Measurements from ENCODE around the gene RXRA.

The RXRA gene

GRCh38 chr9:134432471-134432870, 106.2 kb downstream of the RXRA start:
- Histone ChIP-seq H3K27me3 (ENCODE audit: low read length) (no peaks in the 10 kb centered on the region), H2AFZ (ENCODE audit: low read depth, low read length, severe bottlenecking) (no peak overlapping the region), H4K20me1 (ENCODE audit: low read depth, low read length) (no peaks in the 10 kb centered on the region), H3K4me3 (ENCODE audit: insufficient read depth, low read length, poor library complexity, severe bottlenecking) (no peak overlapping the region), H3K36me3 (ENCODE audit: low read length) (no peaks in the 10 kb centered on the region), H3K27ac (ENCODE audit: low read depth, low read length) (no peak overlapping the region), H3K4me2 (ENCODE audit: low read depth, low read length, poor library complexity, severe bottlenecking) (no peak overlapping the region), H3K79me2 (ENCODE audit: insufficient read depth, low read length) (no peaks in the 10 kb centered on the region), H3K9ac (ENCODE audit: low read length) (no peak overlapping the region), H3F3A (ENCODE audit: insufficient read depth) (no peaks in the 10 kb centered on the region), H3K9me3 (ENCODE audit: insufficient read depth, low read length) (no peaks in the 10 kb centered on the region), H3K9me2 (replicated peaks; ENCODE audit: insufficient read depth, low read length) (no peaks in the 10 kb centered on the region)
- TF ChIP-seq EZH2phosphoT487 (conservative IDR thresholded peaks at IDR 0.05; ENCODE audit: low read length) = no peak
- TF ChIP-seq, protein P1, sequence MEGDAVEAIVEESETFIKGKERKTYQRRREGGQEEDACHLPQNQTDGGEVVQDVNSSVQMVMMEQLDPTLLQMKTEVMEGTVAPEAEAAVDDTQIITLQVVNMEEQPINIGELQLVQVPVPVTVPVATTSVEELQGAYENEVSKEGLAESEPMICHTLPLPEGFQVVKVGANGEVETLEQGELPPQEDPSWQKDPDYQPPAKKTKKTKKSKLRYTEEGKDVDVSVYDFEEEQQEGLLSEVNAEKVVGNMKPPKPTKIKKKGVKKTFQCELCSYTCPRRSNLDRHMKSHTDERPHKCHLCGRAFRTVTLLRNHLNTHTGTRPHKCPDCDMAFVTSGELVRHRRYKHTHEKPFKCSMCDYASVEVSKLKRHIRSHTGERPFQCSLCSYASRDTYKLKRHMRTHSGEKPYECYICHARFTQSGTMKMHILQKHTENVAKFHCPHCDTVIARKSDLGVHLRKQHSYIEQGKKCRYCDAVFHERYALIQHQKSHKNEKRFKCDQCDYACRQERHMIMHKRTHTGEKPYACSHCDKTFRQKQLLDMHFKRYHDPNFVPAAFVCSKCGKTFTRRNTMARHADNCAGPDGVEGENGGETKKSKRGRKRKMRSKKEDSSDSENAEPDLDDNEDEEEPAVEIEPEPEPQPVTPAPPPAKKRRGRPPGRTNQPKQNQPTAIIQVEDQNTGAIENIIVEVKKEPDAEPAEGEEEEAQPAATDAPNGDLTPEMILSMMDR (IDR thresholded peaks at IDR 0.05; ENCODE audit: insufficient read depth, low read length, poor library complexity, severe bottlenecking) = no peak

- H4K20me1 ChIP-seq (ENCODE audit: low read depth, low read length) = no peaks in the 10 kb centered on the region
- H3K9me3 ChIP-seq (ENCODE audit: insufficient read depth, low read length) = no peaks in the 10 kb centered on the region
- no peaks in the 10 kb centered on the region for H3K36me3 ChIP-seq (ENCODE audit: low read length)
- H3K4me3 ChIP-seq (ENCODE audit: insufficient read depth, low read length, poor library complexity, severe bottlenecking) = no peak overlapping the region
- H2AFZ ChIP-seq (ENCODE audit: low read depth, low read length, severe bottlenecking) = no peak overlapping the region
- TF ChIP-seq, protein P1 (IDR thresholded peaks at IDR 0.05; ENCODE audit: insufficient read depth, low read length, poor library complexity, severe bottlenecking) = no peak
- TF ChIP-seq EZH2phosphoT487 (conservative IDR thresholded peaks at IDR 0.05; ENCODE audit: low read length) = no peak
- no peak overlapping the region for H3K9ac ChIP-seq (ENCODE audit: low read length)
- no peaks in the 10 kb centered on the region for H3K27me3 ChIP-seq (ENCODE audit: low read length)
- no peaks in the 10 kb centered on the region for H3K9me2 ChIP-seq (replicated peaks; ENCODE audit: insufficient read depth, low read length)
- H3K4me2 ChIP-seq (ENCODE audit: low read depth, low read length, poor library complexity, severe bottlenecking) = no peak overlapping the region
- H3K27ac ChIP-seq (ENCODE audit: low read depth, low read length) = no peak overlapping the region
- H3F3A ChIP-seq (ENCODE audit: insufficient read depth) = no peaks in the 10 kb centered on the region
- no peaks in the 10 kb centered on the region for H3K79me2 ChIP-seq (ENCODE audit: insufficient read depth, low read length)
Observed at GRCh38 chr9:134433101-134433500, 106.8 kb downstream of the RXRA start.

DNA sequence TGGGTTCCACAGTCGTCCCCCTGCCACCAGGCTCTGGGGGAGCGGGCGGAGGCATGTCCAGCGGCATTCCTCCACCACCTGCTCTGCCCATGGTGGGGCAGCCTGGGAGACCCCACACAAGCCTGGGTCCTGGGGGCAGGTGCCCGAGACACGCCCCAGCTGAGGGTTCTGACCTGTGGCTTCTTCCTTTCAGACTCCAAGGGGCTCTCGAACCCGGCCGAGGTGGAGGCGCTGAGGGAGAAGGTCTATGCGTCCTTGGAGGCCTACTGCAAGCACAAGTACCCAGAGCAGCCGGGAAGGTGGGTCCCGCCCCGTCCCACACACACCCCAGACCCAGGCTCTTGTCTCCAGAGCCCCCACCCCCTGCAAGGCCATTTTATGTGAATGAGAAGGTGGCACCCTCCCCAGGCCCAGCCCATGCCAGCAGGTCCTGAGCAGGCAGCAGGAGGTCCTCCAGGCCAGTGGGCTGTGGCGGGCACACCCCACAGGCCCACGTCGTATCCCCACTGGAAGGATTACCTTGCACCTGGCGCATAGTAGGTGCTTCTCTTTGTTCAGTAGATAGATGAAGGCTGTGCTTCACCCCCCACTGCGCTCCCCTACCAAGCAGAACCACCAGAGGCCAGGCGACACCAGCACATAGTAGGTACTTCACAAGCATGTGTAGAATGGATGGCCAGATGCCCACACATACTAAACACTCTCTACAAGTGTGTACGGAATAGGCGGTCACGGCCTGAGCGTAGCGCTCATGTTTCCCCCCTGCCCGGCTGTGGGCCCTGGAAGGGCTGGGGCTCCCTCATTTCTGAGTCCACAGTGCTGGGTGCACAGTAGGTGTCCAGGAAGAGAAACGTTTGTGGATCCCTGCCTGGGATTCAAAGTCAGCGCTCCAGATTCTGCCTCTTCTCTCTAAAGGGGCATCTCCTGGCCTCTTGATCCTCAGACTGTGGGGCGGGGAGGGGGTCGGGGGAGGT, 107.9 kb downstream of the RXRA start:
- H4K20me1 ChIP-seq (ENCODE audit: low read depth, low read length) = no peaks in the 10 kb centered on the region
- no peak overlapping the region for H3K4me2 ChIP-seq (ENCODE audit: low read depth, low read length, poor library complexity, severe bottlenecking)
- H3K9me3 ChIP-seq (ENCODE audit: insufficient read depth, low read length) = no peaks in the 10 kb centered on the region
- no peaks in the 10 kb centered on the region for H3K79me2 ChIP-seq (ENCODE audit: insufficient read depth, low read length)
- no peak overlapping the region for H2AFZ ChIP-seq (ENCODE audit: low read depth, low read length, severe bottlenecking)
- no peaks in the 10 kb centered on the region for H3K27me3 ChIP-seq (ENCODE audit: low read length)
- no peaks in the 10 kb centered on the region for H3K36me3 ChIP-seq (ENCODE audit: low read length)
- H3K9ac ChIP-seq (ENCODE audit: low read length) = no peak overlapping the region
- H3K27ac ChIP-seq (ENCODE audit: low read depth, low read length) = no peak overlapping the region
- H3K9me2 ChIP-seq (replicated peaks; ENCODE audit: insufficient read depth, low read length) = no peaks in the 10 kb centered on the region
- H3K4me3 ChIP-seq (ENCODE audit: insufficient read depth, low read length, poor library complexity, severe bottlenecking) = no peak overlapping the region
- no peaks in the 10 kb centered on the region for H3F3A ChIP-seq (ENCODE audit: insufficient read depth)
- TF ChIP-seq, protein P1 (IDR thresholded peaks at IDR 0.05; ENCODE audit: insufficient read depth, low read length, poor library complexity, severe bottlenecking) = no peak
- TF ChIP-seq EZH2phosphoT487 (conservative IDR thresholded peaks at IDR 0.05; ENCODE audit: low read length) = no peak

All from SU-DHL-6 (cell line).